Measurements from ENCODE around the gene OTUD7B. TPM values are rescaled to one million over a fixed set of nuclear protein-coding genes. Genes with fewer than 3 reads are reported as not detected.

OTUD7B gene
- total and polyA plus RNA-seq, 4 donors, result 4.0 to 28.3 (median 17.1) TPM

DNA sequence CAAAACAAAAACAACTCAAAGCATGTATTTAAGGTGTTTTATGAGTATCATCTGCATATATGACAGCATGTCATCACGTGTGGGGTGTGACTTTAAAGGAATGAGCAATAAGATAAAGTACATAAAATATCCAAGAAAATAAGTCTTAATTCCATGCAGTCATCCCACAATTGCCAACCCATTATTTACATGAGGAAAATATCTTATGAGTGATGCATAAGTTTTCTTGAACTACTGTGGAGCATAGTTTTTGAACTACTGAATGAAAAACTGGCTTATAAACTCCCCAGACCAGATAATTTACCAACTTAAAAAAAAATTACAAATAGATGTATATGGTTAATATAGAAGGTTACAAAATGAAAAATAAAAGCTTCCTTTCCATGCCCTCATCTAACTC lies 44.1 kb downstream of the OTUD7B start:
- 76 to 90% methylated on average over 1 of the region's 1 CpG for WGBS, 2 donors
- no peak overlapping the region for H3K27ac ChIP-seq (ENCODE audit: low read depth in 1 of 2, low read length in 1 of 2)
- DNase-seq (no peak), ATAC-seq (ENCODE audit: insufficient read depth, low FRiP score) (no peak)
- no peaks in the 10 kb centered on the region for H3K27me3 ChIP-seq (ENCODE audit: control insufficient read depth in 3 of 3, insufficient read depth in 3 of 3, low read length in 2 of 3)
- H3K9ac ChIP-seq (ENCODE audit: insufficient read depth in 1 of 2, low read length in 2 of 2), result no peak overlapping the region
- peaks cover 0 to 6% (median 0%) of the 10 kb centered on the region in 5 donors for H3K4me1 ChIP-seq (ENCODE audit: control insufficient read depth in 5 of 5, insufficient read depth in 5 of 5, low read length in 5 of 5)
- no peak overlapping the region for H3K4me3 ChIP-seq
- H3K36me3 ChIP-seq (ENCODE audit: control insufficient read depth in 4 of 4, insufficient read depth in 4 of 4, low read length in 4 of 4), result peaks cover 11 to 28% (median 25%) of the 10 kb centered on the region in 4 donors
- H3K9me3 ChIP-seq (ENCODE audit: control insufficient read depth in 4 of 4, insufficient read depth in 3 of 4, low read length in 3 of 4), result peaks cover 0 to 4% (median 0%) of the 10 kb centered on the region in 4 donors
- no peak for TF ChIP-seq CTCF (IDR thresholded peaks at IDR 0.05; ENCODE audit: control extremely low read depth, extremely low read depth)

GRCh38 chr1:149965440-149965839 lies 45.1 kb downstream of the OTUD7B start:
- peaks cover 7 to 35% (median 23%) of the 10 kb centered on the region in 4 donors for H3K36me3 ChIP-seq (ENCODE audit: control insufficient read depth in 4 of 4, insufficient read depth in 4 of 4, low read length in 4 of 4)
- H3K27me3 ChIP-seq (ENCODE audit: control insufficient read depth in 3 of 3, insufficient read depth in 3 of 3, low read length in 2 of 3), result no peaks in the 10 kb centered on the region
- H3K27ac ChIP-seq (ENCODE audit: low read depth in 1 of 2, low read length in 1 of 2), result peak overlapping the region in 1 of 2 donors; percentile 31
- DNase-seq, result no peak
- no peak overlapping the region for H3K9ac ChIP-seq (ENCODE audit: insufficient read depth in 1 of 2, low read length in 2 of 2)
- peaks cover 0 to 6% (median 0%) of the 10 kb centered on the region in 5 donors for H3K4me1 ChIP-seq (ENCODE audit: control insufficient read depth in 5 of 5, insufficient read depth in 5 of 5, low read length in 5 of 5)
- no peak overlapping the region for H3K4me3 ChIP-seq
- no peak for ATAC-seq (ENCODE audit: insufficient read depth, low FRiP score)
- peaks cover 0 to 4% (median 0%) of the 10 kb centered on the region in 4 donors for H3K9me3 ChIP-seq (ENCODE audit: control insufficient read depth in 4 of 4, insufficient read depth in 3 of 4, low read length in 3 of 4)
- 87 to 98% methylated on average over 3 of the region's 3 CpGs for WGBS, 2 donors
- TF ChIP-seq CTCF (IDR thresholded peaks at IDR 0.05; ENCODE audit: control extremely low read depth, extremely low read depth), result no peak

DNA sequence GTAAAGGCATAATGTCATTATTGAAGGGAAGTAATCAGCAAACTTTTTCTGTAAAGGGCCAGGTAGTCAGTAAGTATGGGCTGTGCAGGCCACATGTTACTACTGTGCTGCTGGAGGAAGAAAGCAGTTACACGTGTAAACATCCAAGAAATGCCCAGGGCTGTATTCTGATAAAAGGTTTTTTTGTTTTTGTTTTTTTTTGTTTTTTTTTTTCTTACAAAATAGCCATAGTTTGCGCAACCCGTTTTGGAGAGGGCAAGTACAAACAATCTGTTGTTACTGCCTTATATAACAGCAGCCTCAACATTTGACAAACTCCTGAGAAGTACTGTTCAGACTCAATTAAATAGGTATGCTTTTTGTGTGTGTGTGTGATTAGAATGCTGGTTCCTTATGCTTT lies 47.2 kb downstream of the OTUD7B start:
- Histone ChIP-seq H3K9me3 (ENCODE audit: control insufficient read depth in 4 of 4, insufficient read depth in 3 of 4, low read length in 3 of 4) (peaks cover 0 to 4% (median 0%) of the 10 kb centered on the region in 4 donors), H3K36me3 (ENCODE audit: control insufficient read depth in 4 of 4, insufficient read depth in 4 of 4, low read length in 4 of 4) (peaks cover 9 to 43% (median 21%) of the 10 kb centered on the region in 4 donors), H3K27ac (ENCODE audit: low read depth in 1 of 2, low read length in 1 of 2) (no peak overlapping the region), H3K27me3 (ENCODE audit: control insufficient read depth in 3 of 3, insufficient read depth in 3 of 3, low read length in 2 of 3) (no peaks in the 10 kb centered on the region), H3K4me1 (ENCODE audit: control insufficient read depth in 5 of 5, insufficient read depth in 5 of 5, low read length in 5 of 5) (peaks cover 0 to 6% (median 0%) of the 10 kb centered on the region in 5 donors), H3K4me3 (no peak overlapping the region), H3K9ac (ENCODE audit: insufficient read depth in 1 of 2, low read length in 2 of 2) (no peak overlapping the region)
- TF ChIP-seq CTCF (IDR thresholded peaks at IDR 0.05; ENCODE audit: control extremely low read depth, extremely low read depth), result no peak
- DNase-seq (peak in 2 of 3 donors; percentile 25 to 51), ATAC-seq (ENCODE audit: insufficient read depth, low FRiP score) (no peak)
- 43 to 74% methylated on average over 3 of the region's 3 CpGs for WGBS, 2 donors

DNA sequence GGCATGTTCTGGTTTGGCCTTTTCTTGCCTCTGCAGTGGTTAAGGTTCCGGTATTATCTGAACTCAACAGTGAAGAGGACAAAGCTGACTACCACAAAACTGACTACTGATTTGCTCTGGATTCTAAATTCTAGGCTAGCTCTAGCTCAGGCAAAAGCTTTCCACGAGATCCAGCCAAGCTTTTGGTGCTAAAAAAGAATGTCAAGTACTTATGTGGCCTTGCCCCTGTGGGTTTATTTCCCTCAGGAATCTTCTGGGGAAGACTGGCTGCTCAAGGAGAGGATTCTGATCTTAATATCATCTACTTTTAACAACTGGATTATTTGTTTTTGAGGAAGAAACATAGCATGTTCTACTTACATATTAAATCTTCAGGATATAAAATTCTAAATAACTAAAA lies 47.8 kb downstream of the OTUD7B start:
- H3K36me3 ChIP-seq (ENCODE audit: control insufficient read depth in 4 of 4, insufficient read depth in 4 of 4, low read length in 4 of 4), result peaks cover 14 to 49% (median 24%) of the 10 kb centered on the region in 4 donors
- H3K27ac ChIP-seq (ENCODE audit: low read depth in 1 of 2, low read length in 1 of 2), result peak overlapping the region in 1 of 2 donors; percentile 33
- peaks cover 0 to 6% (median 0%) of the 10 kb centered on the region in 5 donors for H3K4me1 ChIP-seq (ENCODE audit: control insufficient read depth in 5 of 5, insufficient read depth in 5 of 5, low read length in 5 of 5)
- ATAC-seq (ENCODE audit: insufficient read depth, low FRiP score) (no peak), DNase-seq (no peak)
- peaks cover 0 to 6% (median 0%) of the 10 kb centered on the region in 4 donors for H3K9me3 ChIP-seq (ENCODE audit: control insufficient read depth in 4 of 4, insufficient read depth in 3 of 4, low read length in 3 of 4)
- no peak overlapping the region for H3K9ac ChIP-seq (ENCODE audit: insufficient read depth in 1 of 2, low read length in 2 of 2)
- no peak for TF ChIP-seq CTCF (IDR thresholded peaks at IDR 0.05; ENCODE audit: control extremely low read depth, extremely low read depth)
- no peaks in the 10 kb centered on the region for H3K27me3 ChIP-seq (ENCODE audit: control insufficient read depth in 3 of 3, insufficient read depth in 3 of 3, low read length in 2 of 3)
- H3K4me3 ChIP-seq, result no peak overlapping the region
- 67% methylated on average over 2 of the region's 2 CpGs for WGBS, 2 donors
